Activated T-cell treated with anti-CD3 and anti-CD28 coated beads for 1 hour (primary cell): ENCODE data around the gene CYCS.
"Not testable (repeated sequence)": the region's sequence is repeated elsewhere in the genome, so short reads cannot be mapped to it uniquely, and the experiment has no call there.

Source experiments
- DNase-seq: peaks from one replicate; pipeline ENCODE4 v3.0.0-alpha.2; 2020; ENCODE audit warnings: low read depth

The CYCS gene

DNA sequence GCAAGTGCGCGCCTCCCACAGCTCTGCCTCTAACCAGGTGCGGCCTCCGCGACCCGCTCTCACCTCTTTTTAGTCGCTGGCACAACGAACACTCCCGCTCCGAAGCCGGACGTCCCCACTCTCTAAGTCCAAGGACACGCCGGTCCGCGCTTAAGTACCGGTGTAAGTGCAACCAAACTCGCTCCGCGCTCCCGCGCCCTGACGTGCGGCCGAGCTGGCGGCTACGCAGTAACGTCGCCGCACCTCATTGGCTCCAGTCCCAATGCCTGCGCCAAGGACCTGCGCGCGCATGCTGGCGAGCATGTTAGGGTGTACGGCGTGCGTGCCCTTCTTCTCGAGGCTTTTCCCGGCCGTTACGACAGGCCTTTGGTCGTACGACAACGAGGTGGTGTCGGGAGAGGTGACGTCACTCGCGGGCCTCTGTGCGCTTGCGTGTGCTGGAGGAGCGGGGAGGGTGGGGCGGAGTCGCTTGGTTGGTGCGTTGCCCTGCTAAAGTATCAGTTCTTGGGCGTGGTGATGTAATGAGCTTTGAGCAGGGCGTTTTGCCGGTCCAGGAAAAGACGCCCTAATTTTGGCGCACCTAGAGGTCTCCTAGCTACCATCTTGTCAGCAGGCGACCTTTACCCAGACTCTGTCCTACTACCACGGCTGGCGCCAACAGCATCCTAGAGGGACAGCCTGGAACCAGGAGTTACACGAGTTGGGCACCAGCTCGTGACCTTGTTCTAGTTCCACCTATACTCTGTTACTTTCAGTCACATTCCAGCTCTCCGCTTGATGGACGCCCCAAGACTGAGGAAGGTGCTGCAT is at the start of gene CYCS:
TSS of gene CYCS (minus strand) at position 124 of the 810 bp plus-strand sequence. CDS start 1,141 bp downstream, outside the sequence.
- peak; percentile 99 for DNase-seq

DNA sequence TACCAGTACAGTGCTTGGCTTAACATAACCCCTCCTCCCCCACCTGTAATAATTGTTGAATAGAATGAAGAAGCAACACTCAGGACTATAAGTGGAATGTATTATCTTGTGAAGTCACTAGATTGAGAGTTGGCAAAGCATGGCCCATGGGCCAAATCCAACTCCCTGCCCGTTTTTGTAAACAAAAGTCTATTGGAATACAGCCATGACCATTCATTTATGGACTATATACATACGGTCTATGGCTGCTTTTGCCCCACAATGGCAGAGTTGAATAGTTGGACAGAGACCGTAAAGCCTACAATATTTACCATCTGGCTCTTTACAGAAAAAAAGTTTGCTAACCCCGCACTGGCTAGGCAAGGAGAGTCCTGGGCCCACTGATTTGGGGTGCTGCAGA is 48.1 kb upstream of the CYCS start:
- DNase-seq: no peak

DNA sequence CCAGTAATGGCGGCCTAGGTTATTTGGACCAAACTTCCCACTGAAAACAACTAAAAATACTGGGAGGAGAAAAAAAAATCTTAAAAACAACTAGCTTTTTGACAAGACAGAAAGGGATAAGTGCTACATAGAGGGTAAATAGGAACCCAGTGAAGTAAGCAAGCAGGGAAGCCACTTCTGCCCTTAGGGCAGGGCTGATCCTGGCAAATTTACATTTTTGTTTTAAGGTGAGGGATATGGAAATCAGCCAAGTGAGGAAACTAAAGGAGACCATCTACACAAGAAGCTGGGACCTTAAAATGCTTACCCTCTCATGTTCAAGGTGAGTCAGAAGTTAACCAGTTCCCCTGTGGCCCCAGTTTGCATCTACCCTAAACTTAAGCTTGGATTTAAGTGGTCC is 46.5 kb upstream of the CYCS start:
- no peak for DNase-seq

- DNase-seq: no peak
These were observed 46.0 kb upstream of the CYCS start for GRCh38 chr7:25171071-25171470.

GRCh38 chr7:25169683-25170082 is 44.6 kb upstream of the CYCS start:
- DNase-seq: no peak

DNA sequence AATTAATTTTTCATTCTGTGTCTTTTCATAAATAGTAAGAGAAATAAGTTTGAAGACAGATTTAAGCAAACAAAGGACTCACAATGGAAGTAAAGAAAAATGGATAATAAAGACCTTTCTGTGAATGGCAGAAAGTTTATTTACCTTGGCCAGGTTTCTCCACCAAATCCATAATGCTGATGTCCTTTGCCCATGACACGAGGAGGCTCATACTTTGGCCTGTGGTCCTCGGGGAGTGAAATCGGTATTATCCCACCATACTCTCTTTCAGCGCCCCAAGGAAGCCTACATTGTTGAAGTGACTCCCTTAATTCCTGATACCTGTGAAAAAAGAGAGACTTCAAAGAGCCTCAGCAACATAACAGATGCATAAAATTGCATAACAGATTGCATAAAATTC is 43.1 kb upstream of the CYCS start:
- DNase-seq: no peak

DNA sequence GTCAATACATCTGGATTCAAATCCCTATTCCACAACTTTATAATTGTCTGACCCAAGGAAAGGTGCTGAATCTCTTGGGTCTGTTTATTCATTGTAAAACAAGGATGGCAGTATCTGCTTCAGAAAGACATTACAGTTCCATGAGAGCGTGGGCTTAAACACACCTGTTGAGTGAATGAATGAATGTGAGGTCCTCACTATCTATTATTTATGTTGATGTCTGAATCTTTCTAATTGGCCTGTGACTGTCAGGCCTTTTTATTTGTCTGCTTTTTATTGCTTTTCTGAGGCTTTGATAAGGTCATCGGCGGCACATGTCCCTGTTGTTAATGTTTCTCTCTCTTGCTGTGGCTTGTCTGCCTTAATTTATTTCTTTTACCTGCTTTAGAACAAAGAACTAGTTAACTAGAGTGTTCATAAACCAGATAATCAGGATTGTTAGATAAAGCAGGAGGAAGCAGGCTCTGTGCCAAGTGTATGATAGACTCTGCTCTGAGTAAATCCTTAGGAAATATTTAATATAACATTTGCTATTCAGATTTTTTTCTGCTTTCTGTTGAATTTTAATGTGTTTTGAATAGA is 42.3 kb upstream of the CYCS start:
- no peak for DNase-seq

DNA sequence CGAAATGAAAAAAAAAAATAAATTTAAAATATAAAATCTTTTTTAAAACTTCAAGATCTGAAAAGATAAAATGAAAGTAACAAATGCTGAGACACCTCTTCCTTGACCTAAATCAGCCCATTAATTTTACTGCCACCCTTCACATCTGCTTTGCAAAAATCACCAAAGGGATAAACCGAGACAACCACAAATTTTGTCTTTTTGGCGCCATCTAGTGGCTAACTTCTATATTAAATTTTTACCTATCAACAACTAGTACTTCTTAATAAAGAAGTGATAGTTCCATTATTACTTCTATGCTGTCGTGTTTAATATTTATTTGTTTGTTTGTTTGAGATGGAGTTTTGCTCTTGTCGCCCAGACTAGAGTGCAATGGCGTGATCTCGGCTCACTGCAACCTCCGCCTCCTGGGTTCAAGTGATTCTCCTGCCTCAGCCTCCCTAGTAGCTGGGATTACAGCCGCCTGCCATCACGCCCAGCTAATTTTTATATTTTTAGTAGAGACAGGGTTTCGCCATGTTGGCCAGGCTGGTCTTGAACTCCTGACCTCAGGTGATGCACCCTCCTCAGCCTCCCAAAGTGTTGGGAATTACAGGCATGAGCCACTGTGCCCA is 35.0 kb upstream of the CYCS start:
- DNase-seq: not testable (repeated sequence)

DNA sequence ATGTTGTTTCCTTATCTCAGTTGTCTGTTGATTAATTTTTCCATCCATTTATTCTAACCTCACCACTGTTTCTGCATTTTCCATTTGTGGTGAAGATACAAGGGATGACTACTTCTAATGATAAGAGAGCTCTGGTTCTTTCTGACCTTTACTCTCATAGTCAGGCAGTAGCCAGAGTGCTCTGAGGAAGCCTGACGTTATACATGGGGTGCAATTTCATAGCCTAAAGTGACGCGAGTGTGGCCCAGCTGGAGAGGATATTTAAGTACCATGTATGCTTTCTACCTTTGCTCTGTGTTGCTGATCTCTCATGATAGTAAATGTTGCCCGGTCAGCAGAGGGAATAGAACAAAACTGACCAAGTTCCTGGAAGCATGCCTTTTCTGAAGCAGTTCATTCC is 33.9 kb upstream of the CYCS start:
- no peak for DNase-seq

DNA sequence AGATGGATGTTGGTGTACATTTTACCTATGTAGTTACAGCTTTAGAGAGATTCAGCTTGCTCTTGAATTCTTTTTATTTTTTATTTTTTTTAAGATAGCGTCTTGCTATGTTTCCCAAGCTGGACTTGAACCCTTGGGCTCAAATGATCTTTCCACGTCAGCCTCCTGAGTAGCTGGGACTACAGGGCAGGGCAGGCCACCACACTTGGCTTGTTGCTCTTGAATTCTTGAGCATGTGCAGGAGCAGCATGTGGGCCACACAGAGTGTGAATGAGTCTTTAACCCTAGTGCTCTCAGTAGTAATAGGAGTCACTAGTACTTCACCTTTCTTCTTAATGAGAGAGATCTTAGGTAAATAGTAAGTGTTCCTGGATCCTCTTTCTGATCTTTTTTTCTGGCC is 26.7 kb upstream of the CYCS start:
- DNase-seq: no peak

DNA sequence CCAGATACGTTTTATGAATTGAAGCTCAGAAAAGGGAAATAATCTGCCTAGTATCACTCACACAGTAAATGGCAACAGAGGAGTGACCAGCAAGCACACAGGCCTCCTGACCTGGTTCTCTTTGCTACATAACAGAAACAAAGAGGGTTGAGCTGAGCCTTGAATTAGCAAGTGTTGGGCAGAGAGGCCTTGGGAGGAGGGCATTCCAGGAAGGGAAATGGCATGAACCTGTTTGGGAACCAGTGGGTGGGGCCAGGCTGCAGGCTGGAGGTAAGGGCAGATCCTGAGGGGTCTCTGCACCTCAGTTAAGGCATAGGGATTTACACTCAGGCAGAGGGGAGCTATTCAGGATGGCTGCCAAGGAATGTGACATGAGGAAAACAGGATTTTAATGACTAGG is 24.8 kb upstream of the CYCS start:
- no peak for DNase-seq

GRCh38 chr7:25148772-25149575 is 23.9 kb upstream of the CYCS start:
- DNase-seq: no peak

- DNase-seq: no peak
These were observed 18.7 kb upstream of the CYCS start for GRCh38 chr7:25143763-25144162.

DNA sequence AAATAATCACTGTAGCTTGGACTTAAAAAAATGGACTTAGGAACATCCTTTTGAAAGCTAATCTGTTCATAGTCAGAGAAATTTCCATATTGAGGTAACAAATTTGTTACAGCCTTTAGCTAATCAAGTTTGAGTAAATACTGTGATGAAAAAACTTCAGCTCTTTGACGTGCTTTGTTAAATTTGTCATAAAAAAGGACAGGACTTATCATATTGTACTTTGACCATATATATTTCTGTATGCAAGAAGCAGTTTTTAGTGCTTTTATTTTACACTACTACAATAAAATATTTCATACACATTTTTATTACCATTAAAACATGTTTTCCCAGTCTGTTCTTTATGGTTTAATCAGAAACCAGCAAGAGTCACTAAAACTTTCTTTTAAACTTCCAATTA is 14.5 kb upstream of the CYCS start:
- DNase-seq: no peak

DNA sequence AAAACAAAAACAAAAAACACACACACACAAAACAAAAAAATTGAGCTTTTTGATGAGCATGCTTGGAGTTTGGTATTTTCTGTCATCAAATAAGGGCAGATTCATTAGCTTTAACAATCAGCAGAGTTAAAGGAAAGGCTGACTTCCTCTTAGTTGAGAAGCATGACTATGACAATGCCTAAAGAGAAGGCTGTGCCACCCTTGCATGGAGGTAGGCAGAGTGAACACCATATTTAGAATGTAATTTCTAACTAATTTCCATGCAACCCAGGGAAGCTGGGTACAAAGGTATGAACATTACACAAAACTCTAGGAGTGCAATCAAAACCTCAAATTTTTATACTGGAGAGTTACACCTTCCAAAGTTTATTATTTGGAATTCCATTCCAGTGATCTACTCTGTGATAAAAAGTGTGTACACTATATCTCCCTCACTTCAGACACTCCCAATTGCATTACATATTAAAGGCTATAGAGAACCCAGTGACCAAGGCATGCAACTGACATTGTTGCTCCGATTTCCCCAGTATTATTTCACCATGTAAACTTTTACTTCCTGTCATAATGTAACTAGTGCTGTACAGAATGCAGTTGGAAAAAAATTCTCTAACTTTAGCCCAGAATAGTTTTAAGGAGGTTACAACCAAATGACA is 9.4 kb upstream of the CYCS start:
- DNase-seq: no peak

- no peak for DNase-seq
These were observed 7.4 kb upstream of the CYCS start for GRCh38 chr7:25132430-25132829.

DNA sequence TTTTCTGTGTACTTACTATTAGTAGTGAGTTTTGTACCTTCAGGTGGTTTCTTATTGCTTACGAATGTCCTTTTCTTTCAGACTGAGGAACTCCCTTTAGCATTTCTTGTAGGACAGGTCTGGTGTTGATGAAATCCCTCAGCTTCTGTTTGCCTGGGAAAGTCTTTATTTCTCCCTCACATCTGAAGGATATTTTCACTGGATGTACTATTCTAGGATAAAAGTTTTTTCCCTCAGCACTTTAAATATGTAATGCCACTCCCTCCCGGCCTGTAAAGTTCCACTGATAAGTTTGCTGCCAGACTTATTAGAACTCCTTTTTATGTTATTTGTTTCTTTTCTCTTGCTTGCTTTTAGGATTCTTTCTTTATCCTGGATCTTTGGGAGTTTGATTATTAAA is 1.7 kb upstream of the CYCS start:
- DNase-seq: no peak

DNA sequence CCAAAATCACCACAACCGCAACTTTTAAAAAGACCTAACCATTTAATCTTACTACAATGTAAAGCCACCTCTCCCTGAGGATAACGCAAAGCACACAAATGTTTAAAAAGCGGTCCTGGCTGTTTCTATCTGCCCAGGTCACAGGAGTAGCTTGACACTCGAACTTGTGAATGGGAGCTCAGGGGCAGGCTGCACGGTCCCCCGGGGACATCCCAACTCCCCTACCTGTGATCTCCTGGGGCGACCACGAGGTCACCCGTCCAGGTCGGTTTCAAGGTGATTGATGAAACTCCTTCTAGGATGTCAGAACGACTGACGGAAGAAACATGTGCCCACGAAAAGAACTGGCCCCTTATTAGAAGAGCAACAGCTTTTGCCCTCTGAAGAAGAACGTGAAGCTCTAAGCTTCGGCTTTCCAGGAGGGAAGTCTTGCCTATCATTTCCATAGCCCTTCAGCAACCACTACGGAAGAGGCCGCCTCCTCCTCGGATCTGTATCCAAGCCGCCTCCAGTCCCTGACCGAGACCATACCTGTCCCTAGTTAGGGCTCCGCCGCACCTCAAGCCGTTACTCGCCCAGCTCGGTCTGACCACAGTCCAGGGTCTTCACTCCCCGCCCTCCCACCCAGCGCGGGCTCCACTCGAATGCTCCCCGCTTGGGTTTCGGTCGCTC is 459 bp downstream of the CYCS start:
- DNase-seq: peak; percentile 8

DNA sequence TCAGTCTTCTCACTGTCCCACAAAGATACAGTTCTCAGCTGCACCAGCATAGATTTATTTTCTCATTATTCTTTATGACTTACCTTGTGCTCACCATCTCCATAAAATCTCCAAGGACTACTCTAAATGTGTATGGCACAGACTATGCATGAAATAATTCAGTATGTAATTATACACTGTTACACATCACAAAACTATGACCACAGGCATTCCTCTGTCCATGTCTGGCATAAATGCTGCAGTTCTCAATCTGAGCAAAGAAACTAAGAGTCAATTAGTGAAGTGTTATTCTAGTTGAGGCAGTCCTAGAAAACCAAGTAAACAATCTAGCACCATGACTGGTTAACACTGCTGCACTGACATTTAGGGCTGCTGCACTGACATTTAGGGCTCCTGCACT is 2.7 kb downstream of the CYCS start:
- DNase-seq: no peak

DNA sequence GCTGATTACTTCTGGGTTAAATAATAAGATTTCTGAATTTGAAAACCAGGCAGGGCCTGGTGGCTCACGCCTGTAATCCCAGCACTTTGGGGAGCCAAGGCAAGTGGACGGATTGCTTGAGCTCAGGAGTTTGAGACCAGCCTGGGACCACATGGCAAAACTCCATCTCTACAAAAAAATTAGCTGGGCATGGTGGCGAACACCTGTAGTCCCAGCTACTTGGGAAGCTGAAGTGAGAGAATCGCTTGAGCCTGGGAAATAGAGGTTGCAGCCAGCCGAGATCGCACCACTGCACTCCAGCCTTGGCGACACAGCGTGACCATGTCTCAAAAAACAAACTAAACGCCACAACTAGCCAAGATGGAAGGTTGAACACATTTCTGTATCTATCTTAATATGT is 3.5 kb downstream of the CYCS start:
- DNase-seq: no peak

DNA sequence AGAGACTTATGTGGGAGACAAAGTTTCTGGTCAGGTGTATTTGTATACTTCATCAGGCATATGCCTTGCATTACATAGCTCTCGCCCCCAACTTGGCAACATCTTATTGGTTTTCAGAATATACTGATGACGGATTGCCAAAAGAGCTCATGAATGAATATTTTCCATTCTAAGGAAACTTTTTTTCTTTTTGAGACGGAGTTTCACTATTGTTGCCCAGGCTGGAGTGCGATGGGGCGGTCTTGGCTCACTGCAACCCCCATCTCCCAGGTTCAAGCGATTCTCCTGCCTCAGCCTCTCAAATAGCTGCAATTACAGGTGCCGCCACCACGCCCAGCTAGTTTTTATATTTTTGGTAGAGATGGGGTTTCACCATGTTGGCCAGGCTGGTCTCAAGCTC is 6.0 kb downstream of the CYCS start:
- DNase-seq: no peak
